K562 (cell line): Measurements from ENCODE around the gene CAPN7. TPM values are rescaled to one million over a fixed set of nuclear protein-coding genes. Genes with fewer than 3 reads are reported as not detected.

Experiments used
- DPF2 ChIP-seq: fragments of 450-650 bp; IDR thresholded peaks from 2 replicates; pipeline ENCODE4 v1.6.1; 2016
- FOXA1 ChIP-seq: fragments of 450-650 bp; IDR thresholded peaks from 2 replicates; pipeline ENCODE4 v1.6.1; 2016; ENCODE audit warnings: mild to moderate bottlenecking, borderline replicate concordance
- HMG20B ChIP-seq: fragments of 250-450 bp; sonication (Bioruptor Pico); IDR thresholded peaks from 2 replicates; pipeline ENCODE4 v1.5.0; 2021; ENCODE audit warnings: mild to moderate bottlenecking
- MCM3 ChIP-seq: fragments of 450-650 bp; IDR thresholded peaks from 2 replicates; pipeline ENCODE4 v1.6.1; 2016
- MECOM ChIP-seq: fragments of 250-450 bp; sonication (Bioruptor Pico); IDR thresholded peaks from 2 replicates; pipeline ENCODE4 v1.8.0; 2022; ENCODE audit warnings: inconsistent platforms
- POLR2AphosphoS2 ChIP-seq: IDR thresholded peaks from 2 replicates; pipeline ENCODE4 v1.6.1; 2012; ENCODE audit warnings: low read length, improper control_type of control experiment
- RAD51 ChIP-seq: fragments of 450-650 bp; IDR thresholded peaks from 2 replicates; pipeline ENCODE4 v1.7.1; 2016; ENCODE audit warnings: low read depth, mild to moderate bottlenecking, borderline replicate concordance
- RHOXF2B ChIP-seq: fragments of 250-450 bp; sonication (Bioruptor Pico); conservative IDR thresholded peaks from 2 replicates; pipeline ENCODE4 v1.5.1; 2021
- TCFL5 ChIP-seq: fragments of 250-450 bp; sonication (Bioruptor Pico); conservative IDR thresholded peaks from 2 replicates; pipeline ENCODE4 v1.6.1; 2021; ENCODE audit warnings: mild to moderate bottlenecking, moderate library complexity, matching md5 sums
- TSC22D4 ChIP-seq: fragments of 450-650 bp; IDR thresholded peaks from 2 replicates; pipeline ENCODE4 v1.6.1; 2016; ENCODE audit warnings: missing genetic modification characterization, missing biosample characterization, control low read depth
- polyA plus RNA-seq, 8 experiments: library from polyadenylated mRNA; depleted of rRNA in 4 of 8; stranded (reverse) in 5 of 8; unstranded in 3 of 8; fragments of >200 nt; fragmentation: Nextera tagmentation in 2 of 8; fragmentation: Illumina TruSeq in 1 of 8; extraction: Ambion mirVana in 2 of 8; extraction: Trizol in 1 of 8; gene quantifications; 2 replicates each; pipeline versions ENCODE4 v1.2.1 to v1.2.3, GENCODE V29; 2011 to 2014; ENCODE audit warnings: inconsistent platforms in 1 of 8, missing spikeins in 1 of 8
- total RNA-seq, 7 experiments: library from RNA; depleted of rRNA in 6 of 7; stranded (reverse); fragments of >200 nt in 6 of 7; fragmentation: Illumina TruSeq in 2 of 7; extraction: Trizol in 2 of 7; gene quantifications; 2 replicates each; pipeline versions ENCODE4 v1.2.1 to v1.2.3, GENCODE V29; 2011 to 2021; ENCODE audit warnings: low replicate concordance in 1 of 7
- TF ChIP-seq, protein P1 (sequence below): sonication (generic); formaldehyde crosslinking; IDR thresholded peaks from 2 replicates; pipeline ENCODE4 v1.8.0; 2022; ENCODE audit warnings: mild to moderate bottlenecking, missing genetic modification reagents
- TF ChIP-seq, protein P2 (sequence below): sonication (generic); formaldehyde crosslinking; IDR thresholded peaks from 2 replicates; pipeline ENCODE4 v1.8.0; 2022; ENCODE audit warnings: missing genetic modification reagents, mild to moderate bottlenecking, moderate library complexity, borderline replicate concordance
- TF ChIP-seq, protein P3 (sequence below), 2 experiments: fragments of 150-350 bp in 1 of 2; IDR thresholded peaks; 2 replicates each; pipeline ENCODE4 v1.6.1; 2012 to 2016; ENCODE audit warnings: low read depth in 2 of 2, low read length in 2 of 2, mild to moderate bottlenecking in 1 of 2, moderate library complexity in 1 of 2

CAPN7 gene
- total and polyA plus RNA-seq, 9 of the 15 experiments (the other 6 are each of a cell fraction or from before 2014, with no cell fraction given) = 6.5 to 42.7 (median 32.7) TPM

DNA sequence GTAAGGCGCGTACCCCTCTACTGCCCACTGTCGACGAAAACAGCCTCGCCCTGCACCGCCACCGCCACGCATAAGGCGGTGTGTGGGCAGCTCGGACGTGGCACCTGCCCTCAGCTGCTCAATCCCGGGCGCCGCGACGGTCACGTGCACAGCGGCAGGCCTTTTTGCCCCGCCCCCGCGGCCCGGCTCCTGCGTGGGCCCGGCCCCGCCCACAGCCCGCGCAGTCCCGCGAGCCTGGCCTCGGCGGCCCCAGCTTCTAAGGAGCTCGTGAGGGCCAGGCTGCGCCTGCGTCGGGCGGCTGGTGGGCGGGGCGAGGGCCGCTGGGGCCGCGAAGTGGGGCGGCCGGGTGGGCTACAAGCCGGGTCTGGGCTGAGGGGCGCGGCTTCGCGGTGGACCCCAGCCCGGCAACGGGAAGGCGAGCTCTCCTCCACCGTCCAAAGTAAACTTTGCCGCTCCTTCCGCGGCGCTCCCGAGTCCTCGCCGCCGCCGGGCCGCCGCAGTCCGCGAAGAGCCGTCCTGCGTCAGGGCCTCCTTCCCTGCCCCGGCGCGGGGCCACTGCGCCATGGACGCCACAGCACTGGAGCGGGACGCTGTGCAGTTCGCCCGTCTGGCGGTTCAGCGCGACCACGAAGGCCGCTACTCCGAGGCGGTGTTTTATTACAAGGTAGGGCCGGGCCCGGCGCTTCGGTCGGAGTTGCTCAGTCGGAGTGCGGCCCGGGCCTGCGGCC, at the start of gene CAPN7 (continued):
- TF ChIP-seq, protein P1, sequence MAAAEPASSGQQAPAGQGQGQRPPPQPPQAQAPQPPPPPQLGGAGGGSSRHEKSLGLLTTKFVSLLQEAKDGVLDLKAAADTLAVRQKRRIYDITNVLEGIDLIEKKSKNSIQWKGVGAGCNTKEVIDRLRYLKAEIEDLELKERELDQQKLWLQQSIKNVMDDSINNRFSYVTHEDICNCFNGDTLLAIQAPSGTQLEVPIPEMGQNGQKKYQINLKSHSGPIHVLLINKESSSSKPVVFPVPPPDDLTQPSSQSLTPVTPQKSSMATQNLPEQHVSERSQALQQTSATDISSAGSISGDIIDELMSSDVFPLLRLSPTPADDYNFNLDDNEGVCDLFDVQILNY (CRISPR knock-in tag) = no peak
- TF ChIP-seq TCFL5 (CRISPR knock-in tag) (no peak), FOXA1 (no peak), HMG20B (CRISPR knock-in tag) (no peak), TSC22D4 (tag) (no peak), MECOM (CRISPR knock-in tag) (no peak), RAD51 (peak; percentile 93), DPF2 (0 out of 2 replicates have a peak, but pooled peaks have one; percentile 8), RHOXF2B (CRISPR knock-in tag) (no peak), MCM3 (no peak), POLR2AphosphoS2 (no peak)
- TF ChIP-seq, protein P2, sequence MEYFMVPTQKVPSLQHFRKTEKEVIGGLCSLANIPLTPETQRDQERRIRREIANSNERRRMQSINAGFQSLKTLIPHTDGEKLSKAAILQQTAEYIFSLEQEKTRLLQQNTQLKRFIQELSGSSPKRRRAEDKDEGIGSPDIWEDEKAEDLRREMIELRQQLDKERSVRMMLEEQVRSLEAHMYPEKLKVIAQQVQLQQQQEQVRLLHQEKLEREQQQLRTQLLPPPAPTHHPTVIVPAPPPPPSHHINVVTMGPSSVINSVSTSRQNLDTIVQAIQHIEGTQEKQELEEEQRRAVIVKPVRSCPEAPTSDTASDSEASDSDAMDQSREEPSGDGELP (CRISPR knock-in tag) = peak; percentile 95
- TF ChIP-seq, protein P3, sequence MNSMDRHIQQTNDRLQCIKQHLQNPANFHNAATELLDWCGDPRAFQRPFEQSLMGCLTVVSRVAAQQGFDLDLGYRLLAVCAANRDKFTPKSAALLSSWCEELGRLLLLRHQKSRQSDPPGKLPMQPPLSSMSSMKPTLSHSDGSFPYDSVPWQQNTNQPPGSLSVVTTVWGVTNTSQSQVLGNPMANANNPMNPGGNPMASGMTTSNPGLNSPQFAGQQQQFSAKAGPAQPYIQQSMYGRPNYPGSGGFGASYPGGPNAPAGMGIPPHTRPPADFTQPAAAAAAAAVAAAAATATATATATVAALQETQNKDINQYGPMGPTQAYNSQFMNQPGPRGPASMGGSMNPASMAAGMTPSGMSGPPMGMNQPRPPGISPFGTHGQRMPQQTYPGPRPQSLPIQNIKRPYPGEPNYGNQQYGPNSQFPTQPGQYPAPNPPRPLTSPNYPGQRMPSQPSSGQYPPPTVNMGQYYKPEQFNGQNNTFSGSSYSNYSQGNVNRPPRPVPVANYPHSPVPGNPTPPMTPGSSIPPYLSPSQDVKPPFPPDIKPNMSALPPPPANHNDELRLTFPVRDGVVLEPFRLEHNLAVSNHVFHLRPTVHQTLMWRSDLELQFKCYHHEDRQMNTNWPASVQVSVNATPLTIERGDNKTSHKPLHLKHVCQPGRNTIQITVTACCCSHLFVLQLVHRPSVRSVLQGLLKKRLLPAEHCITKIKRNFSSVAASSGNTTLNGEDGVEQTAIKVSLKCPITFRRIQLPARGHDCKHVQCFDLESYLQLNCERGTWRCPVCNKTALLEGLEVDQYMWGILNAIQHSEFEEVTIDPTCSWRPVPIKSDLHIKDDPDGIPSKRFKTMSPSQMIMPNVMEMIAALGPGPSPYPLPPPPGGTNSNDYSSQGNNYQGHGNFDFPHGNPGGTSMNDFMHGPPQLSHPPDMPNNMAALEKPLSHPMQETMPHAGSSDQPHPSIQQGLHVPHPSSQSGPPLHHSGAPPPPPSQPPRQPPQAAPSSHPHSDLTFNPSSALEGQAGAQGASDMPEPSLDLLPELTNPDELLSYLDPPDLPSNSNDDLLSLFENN (IDR thresholded peaks at IDR 0.05; ENCODE audit: low read depth in 2 of 2, low read length in 2 of 2) = no peak; a peak in 1 of 4 replicates
